Testis (tissue), 2 donors: ENCODE data around the gene HIPK4.

Experiments used
- POLR2A ChIP-seq: fragments of 450-650 bp; IDR thresholded peaks from one replicate; pipeline ENCODE4 v1.6.1; 2017; ENCODE audit warnings: antibody characterized with exemption, mild to moderate bottlenecking, moderate library complexity
- TF ChIP-seq, protein P1 (sequence below), 3 experiments: fragments of 450-650 bp in 2 of 3; fragments of 200-600 bp in 1 of 3; sonication (generic) in 1 of 3; IDR thresholded peaks; one replicate each; pipeline ENCODE4 v1.5.1; 2016 to 2019; ENCODE audit warnings: antibody characterized with exemption in 3 of 3, mild to moderate bottlenecking in 2 of 3, moderate library complexity in 1 of 3

DNA sequence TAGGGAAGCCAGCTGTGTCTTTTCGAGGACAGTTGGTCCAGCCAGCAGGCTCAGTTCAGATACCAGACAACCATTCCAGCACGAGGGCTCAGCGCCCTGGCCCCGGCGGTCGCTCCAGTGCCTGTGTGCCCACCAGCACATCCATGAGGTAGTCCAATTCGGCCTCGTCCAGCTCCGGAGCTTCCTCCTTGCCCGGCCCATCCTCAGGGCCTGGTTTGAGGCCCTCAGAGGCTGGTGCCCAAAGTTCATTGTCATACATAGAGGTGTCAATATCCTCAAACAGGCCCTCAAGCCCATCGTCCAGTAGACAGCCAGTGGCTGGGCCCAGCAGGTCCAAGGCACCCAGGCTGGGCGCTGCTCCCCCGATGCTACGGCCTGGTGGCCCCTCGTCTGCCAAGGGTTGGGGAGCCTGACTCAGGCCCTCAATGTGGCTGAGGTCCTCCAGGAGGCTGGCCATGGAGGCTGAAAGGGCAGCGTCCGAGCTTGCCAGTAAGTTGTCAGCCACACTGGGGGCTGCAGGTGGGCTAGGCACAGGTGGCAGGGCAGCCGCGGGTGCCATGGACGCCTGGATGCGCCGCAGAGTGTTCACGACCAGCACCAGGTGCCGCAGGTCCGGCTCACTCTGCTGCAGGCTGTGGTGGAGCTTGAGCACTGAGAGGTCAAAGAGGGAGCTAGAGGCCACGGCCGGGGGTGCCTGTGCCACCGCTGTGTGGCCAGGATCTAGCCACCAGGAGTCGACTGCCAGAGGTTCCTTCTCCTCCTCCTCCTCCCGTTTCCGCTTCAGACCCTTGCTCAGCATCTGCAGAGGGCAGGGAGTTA lies 33.0 kb upstream of the HIPK4 start:
- TF ChIP-seq, protein P1, sequence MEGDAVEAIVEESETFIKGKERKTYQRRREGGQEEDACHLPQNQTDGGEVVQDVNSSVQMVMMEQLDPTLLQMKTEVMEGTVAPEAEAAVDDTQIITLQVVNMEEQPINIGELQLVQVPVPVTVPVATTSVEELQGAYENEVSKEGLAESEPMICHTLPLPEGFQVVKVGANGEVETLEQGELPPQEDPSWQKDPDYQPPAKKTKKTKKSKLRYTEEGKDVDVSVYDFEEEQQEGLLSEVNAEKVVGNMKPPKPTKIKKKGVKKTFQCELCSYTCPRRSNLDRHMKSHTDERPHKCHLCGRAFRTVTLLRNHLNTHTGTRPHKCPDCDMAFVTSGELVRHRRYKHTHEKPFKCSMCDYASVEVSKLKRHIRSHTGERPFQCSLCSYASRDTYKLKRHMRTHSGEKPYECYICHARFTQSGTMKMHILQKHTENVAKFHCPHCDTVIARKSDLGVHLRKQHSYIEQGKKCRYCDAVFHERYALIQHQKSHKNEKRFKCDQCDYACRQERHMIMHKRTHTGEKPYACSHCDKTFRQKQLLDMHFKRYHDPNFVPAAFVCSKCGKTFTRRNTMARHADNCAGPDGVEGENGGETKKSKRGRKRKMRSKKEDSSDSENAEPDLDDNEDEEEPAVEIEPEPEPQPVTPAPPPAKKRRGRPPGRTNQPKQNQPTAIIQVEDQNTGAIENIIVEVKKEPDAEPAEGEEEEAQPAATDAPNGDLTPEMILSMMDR (IDR thresholded peaks at IDR 0.05), result no peak
- TF ChIP-seq POLR2A, result no peak
